ENCODE results near the gene SLC5A4.

DNA sequence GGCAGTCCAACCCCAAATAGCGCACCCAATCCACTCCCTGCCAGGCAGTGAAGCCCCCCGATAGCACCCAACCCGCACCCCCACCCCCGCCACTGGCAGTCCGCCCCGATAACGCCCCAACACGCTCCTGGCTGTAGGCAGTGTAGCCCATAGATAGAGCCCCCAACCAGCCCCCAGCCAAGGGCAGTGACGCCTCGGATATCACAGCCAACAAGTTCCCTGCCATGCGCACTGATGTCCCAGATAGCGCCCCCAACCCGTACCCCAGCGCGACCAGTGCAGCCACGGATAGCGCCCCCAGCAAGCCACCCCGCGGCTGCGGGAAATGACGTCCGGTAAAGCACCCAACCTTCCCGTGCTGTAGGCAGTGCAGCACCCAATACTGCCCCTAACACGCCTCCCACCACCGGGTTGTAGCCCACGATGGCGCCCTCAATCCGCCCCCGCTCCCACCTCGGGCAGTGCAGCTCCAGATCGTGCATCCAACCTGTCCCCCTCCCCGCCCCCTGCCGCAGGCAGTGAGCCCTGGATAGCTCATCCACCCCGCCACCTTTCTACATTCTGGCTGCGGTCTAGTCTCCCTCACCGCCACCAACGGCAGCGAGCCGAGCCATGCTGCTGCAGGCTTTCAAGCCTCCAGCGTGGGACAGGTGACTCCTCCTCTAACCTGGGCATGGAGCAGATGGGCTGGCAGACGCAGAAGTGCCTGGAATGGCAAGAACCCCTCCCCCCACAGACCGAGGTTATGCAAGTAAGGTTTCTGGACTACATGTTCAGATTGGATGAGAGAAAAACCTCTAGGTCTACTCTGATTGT is 50.9 kb downstream of the SLC5A4 start:
- TF ChIP-seq, protein P1, sequence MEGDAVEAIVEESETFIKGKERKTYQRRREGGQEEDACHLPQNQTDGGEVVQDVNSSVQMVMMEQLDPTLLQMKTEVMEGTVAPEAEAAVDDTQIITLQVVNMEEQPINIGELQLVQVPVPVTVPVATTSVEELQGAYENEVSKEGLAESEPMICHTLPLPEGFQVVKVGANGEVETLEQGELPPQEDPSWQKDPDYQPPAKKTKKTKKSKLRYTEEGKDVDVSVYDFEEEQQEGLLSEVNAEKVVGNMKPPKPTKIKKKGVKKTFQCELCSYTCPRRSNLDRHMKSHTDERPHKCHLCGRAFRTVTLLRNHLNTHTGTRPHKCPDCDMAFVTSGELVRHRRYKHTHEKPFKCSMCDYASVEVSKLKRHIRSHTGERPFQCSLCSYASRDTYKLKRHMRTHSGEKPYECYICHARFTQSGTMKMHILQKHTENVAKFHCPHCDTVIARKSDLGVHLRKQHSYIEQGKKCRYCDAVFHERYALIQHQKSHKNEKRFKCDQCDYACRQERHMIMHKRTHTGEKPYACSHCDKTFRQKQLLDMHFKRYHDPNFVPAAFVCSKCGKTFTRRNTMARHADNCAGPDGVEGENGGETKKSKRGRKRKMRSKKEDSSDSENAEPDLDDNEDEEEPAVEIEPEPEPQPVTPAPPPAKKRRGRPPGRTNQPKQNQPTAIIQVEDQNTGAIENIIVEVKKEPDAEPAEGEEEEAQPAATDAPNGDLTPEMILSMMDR (conservative IDR thresholded peaks at IDR 0.05) = peak; percentile 2; the same call in 1 of the 2 replicates
- no peak for TF ChIP-seq ZFX (IDR thresholded peaks at IDR 0.05)
